ENCODE measurements around the gene NDUFS3.
A peak's percentile ranks its signal among the peaks of the same experiment; 100 is the strongest.

Gene NDUFS3

GRCh38 chr11:47569646-47570045 is 9.2 kb upstream of the NDUFS3 start:
- H3K27me3 Mint-ChIP-seq = no peaks in the 10 kb centered on the region

GRCh38 chr11:47570651-47571356 is 8.1 kb upstream of the NDUFS3 start:
- Mint-ChIP-seq H3K4me1 (peaks cover 18% of the 10 kb centered on the region), H3K27ac (no peak overlapping the region), H3K27me3 (no peaks in the 10 kb centered on the region), H3K36me3 (peaks cover 48% of the 10 kb centered on the region), H3K4me3 (no peak overlapping the region), H3K9me3 (no peaks in the 10 kb centered on the region)
- no peak for DNase-seq
- CTCF ChIA-PET = interaction anchor here (1.3 kb wide), 1 partner anchor 86 kb away, joined by 3 read pairs; no protein-coding TSS in a partner anchor

More at GRCh38 chr11:47569646-47570045, 9.2 kb upstream of the NDUFS3 start:
- Mint-ChIP-seq H3K4me1 (peaks cover 23% of the 10 kb centered on the region), H3K36me3 (peaks cover 39% of the 10 kb centered on the region), H3K9me3 (no peaks in the 10 kb centered on the region), H3K4me3 (no peak overlapping the region), H3K27ac (no peak overlapping the region)
- CTCF ChIA-PET = interaction anchor here (0.7 to 1.3 kb wide), 3 partner anchors 8 to 87 kb away, joined by 3 to 4 read pairs (median 3); partner anchors contain the start of gene CELF1
- no peak for DNase-seq

- CTCF ChIA-PET = no interaction called here
- Mint-ChIP-seq H3K4me3 (no peak overlapping the region), H3K27ac (no peak overlapping the region), H3K36me3 (peaks cover 50% of the 10 kb centered on the region), H3K9me3 (no peaks in the 10 kb centered on the region), H3K27me3 (no peaks in the 10 kb centered on the region), H3K4me1 (peaks cover 14% of the 10 kb centered on the region)
- no peak for DNase-seq
Observed at GRCh38 chr11:47571357-47571729, 7.5 kb upstream of the NDUFS3 start.

- CTCF ChIA-PET = no interaction called here
- H3K36me3 Mint-ChIP-seq = peaks cover 49% of the 10 kb centered on the region
- DNase-seq = no peak
- H3K27ac Mint-ChIP-seq = no peak overlapping the region
- H3K27me3 Mint-ChIP-seq = no peaks in the 10 kb centered on the region
- peaks cover 11% of the 10 kb centered on the region for H3K4me1 Mint-ChIP-seq
- H3K4me3 Mint-ChIP-seq = no peak overlapping the region
- no peaks in the 10 kb centered on the region for H3K9me3 Mint-ChIP-seq
Observed at GRCh38 chr11:47571895-47572294, 7.0 kb upstream of the NDUFS3 start.

- Mint-ChIP-seq H3K4me1 (peaks cover 16% of the 10 kb centered on the region), H3K27me3 (no peaks in the 10 kb centered on the region), H3K9me3 (no peaks in the 10 kb centered on the region), H3K27ac (no peak overlapping the region), H3K36me3 (peaks cover 53% of the 10 kb centered on the region), H3K4me3 (no peak overlapping the region)
- no peak for DNase-seq
- CTCF ChIA-PET = no interaction called here
Observed at GRCh38 chr11:47572715-47573255, 6.1 kb upstream of the NDUFS3 start.

GRCh38 chr11:47573321-47573720 is 5.6 kb upstream of the NDUFS3 start:
- Mint-ChIP-seq H3K9me3 (no peaks in the 10 kb centered on the region), H3K4me1 (peaks cover 22% of the 10 kb centered on the region), H3K4me3 (no peak overlapping the region), H3K27me3 (no peaks in the 10 kb centered on the region), H3K36me3 (peaks cover 52% of the 10 kb centered on the region), H3K27ac (no peak overlapping the region)
- CTCF ChIA-PET = no interaction called here
- DNase-seq = no peak

GRCh38 chr11:47577460-47578041 is 1.3 kb upstream of the NDUFS3 start:
- DNase-seq = no peak
- Mint-ChIP-seq H3K36me3 (peaks cover 55% of the 10 kb centered on the region), H3K27me3 (no peaks in the 10 kb centered on the region), H3K4me1 (peaks cover 45% of the 10 kb centered on the region), H3K9me3 (no peaks in the 10 kb centered on the region), H3K4me3 (peak overlapping the region; percentile 96), H3K27ac (peak overlapping the region; percentile 65)
- CTCF ChIA-PET = interaction anchor here (0.7 to 1.9 kb wide), 2 partner anchors 8 to 24 kb away, joined by 3 to 5 read pairs; no protein-coding TSS in a partner anchor

GRCh38 chr11:47583844-47584243 is 5.0 kb downstream of the NDUFS3 start:
- Mint-ChIP-seq H3K9me3 (no peaks in the 10 kb centered on the region), H3K36me3 (peaks cover 33% of the 10 kb centered on the region), H3K4me1 (peaks cover 19% of the 10 kb centered on the region), H3K27ac (no peak overlapping the region), H3K4me3 (no peak overlapping the region), H3K27me3 (no peaks in the 10 kb centered on the region)
- CTCF ChIA-PET = no interaction called here
- no peak for DNase-seq

- Mint-ChIP-seq H3K9me3 (no peaks in the 10 kb centered on the region), H3K27me3 (no peaks in the 10 kb centered on the region), H3K27ac (no peak within 1 kb of the TSS), H3K4me3 (no peak within 1 kb of the TSS), H3K4me1 (peaks cover 4% of the 10 kb centered on the region), H3K36me3 (peaks cover 26% of the 10 kb centered on the region)
- CTCF ChIA-PET = no interaction called here
- no peak for DNase-seq
Observed at GRCh38 chr11:47586098-47586855, 7.4 kb downstream of the NDUFS3 start, which contains the start of gene FAM180B. Gene FAM180B, plus strand, starts transcription at chr11:47586678. Its CDS starts 91 bp downstream, at chr11:47586769.

- Mint-ChIP-seq H3K27ac (no peak overlapping the region), H3K4me3 (no peak overlapping the region), H3K27me3 (peaks cover 7% of the 10 kb centered on the region), H3K4me1 (peaks cover 8% of the 10 kb centered on the region), H3K9me3 (no peaks in the 10 kb centered on the region), H3K36me3 (peaks cover 21% of the 10 kb centered on the region)
- no peak for DNase-seq
- CTCF ChIA-PET = no interaction called here
Observed at GRCh38 chr11:47587039-47587716, 8.3 kb downstream of the NDUFS3 start.

GRCh38 chr11:47587723-47588326 is 9.0 kb downstream of the NDUFS3 start:
- no peaks in the 10 kb centered on the region for H3K9me3 Mint-ChIP-seq
- DNase-seq = no peak
- H3K27ac Mint-ChIP-seq = no peak overlapping the region
- peaks cover 13% of the 10 kb centered on the region for H3K27me3 Mint-ChIP-seq
- H3K4me3 Mint-ChIP-seq = no peak overlapping the region
- CTCF ChIA-PET = no interaction called here
- H3K36me3 Mint-ChIP-seq = peaks cover 16% of the 10 kb centered on the region
- H3K4me1 Mint-ChIP-seq = peaks cover 13% of the 10 kb centered on the region

- Mint-ChIP-seq H3K4me3 (no peak overlapping the region), H3K36me3 (peaks cover 8% of the 10 kb centered on the region), H3K27ac (no peak overlapping the region), H3K9me3 (no peaks in the 10 kb centered on the region), H3K4me1 (peaks cover 18% of the 10 kb centered on the region), H3K27me3 (peaks cover 26% of the 10 kb centered on the region)
- no peak for DNase-seq
- CTCF ChIA-PET = no interaction called here
Observed at GRCh38 chr11:47589118-47589517, 10.2 kb downstream of the NDUFS3 start.

- Mint-ChIP-seq H3K9me3 (no peaks in the 10 kb centered on the region), H3K4me1 (peaks cover 18% of the 10 kb centered on the region), H3K27me3 (peaks cover 31% of the 10 kb centered on the region), H3K27ac (no peak overlapping the region), H3K36me3 (peaks cover 4% of the 10 kb centered on the region), H3K4me3 (no peak overlapping the region)
- no peak for DNase-seq
- CTCF ChIA-PET = no interaction called here
Observed at GRCh38 chr11:47589584-47589976, 10.7 kb downstream of the NDUFS3 start.
